HG03354 (cell line): Measurements from ENCODE around the gene RALGAPA1.
"Not testable (repeated sequence)": the region's sequence is repeated elsewhere in the genome, so short reads cannot be mapped to it uniquely, and the experiment has no call there.

Source experiments
- ATAC-seq: cut with Tn5 transposase; IDR thresholded peaks from one replicate; pipeline ENCODE4 v1.9.1; 2021; ENCODE audit warnings: mild to moderate bottlenecking; ENCODE audit not compliant: unreplicated experiment, poor library complexity, severe bottlenecking

Gene RALGAPA1

GRCh38 chr14:35776823-35777222, 32.3 kb downstream of the RALGAPA1 start:
- ATAC-seq: no peak

DNA sequence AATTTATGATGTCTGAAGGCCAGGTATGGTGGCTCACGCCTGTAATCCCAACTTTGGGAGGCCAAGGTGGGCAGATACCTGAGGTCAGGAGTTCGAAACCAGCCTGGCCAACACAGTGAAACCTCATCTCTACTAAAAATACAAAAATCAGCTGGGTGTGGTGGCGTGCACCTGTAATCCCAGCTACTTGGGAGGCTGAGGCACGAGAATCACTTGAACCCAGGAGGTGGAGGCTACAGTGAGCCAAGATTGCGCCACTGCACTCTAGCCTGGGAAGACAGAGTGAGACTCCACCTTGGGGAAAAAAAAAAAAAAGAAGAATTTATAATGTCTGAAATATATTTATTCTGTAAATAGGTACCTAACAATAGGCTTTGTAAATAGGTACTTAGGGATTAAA, 33.0 kb downstream of the RALGAPA1 start:
- ATAC-seq: not testable (repeated sequence)

DNA sequence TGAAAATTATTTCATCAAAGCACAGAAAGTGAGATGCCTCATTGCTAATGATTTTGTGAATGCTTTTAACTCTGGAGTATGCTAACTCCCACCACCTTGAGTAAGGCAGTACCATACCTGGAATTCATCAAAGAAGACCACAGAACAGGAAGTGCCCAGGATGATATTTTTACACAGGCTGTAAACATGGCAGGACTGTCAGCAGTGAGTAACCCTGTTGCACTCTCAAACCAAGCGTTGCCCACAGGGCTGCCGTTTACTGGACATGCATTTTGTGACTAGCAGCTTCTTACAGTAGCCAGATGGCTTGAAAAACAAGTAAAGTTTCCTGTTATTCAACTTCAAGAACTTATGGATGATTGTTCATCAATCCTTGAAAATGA, 42.4 kb downstream of the RALGAPA1 start:
- ATAC-seq: no peak

GRCh38 chr14:35766036-35766699, 42.9 kb downstream of the RALGAPA1 start:
- no peak for ATAC-seq

DNA sequence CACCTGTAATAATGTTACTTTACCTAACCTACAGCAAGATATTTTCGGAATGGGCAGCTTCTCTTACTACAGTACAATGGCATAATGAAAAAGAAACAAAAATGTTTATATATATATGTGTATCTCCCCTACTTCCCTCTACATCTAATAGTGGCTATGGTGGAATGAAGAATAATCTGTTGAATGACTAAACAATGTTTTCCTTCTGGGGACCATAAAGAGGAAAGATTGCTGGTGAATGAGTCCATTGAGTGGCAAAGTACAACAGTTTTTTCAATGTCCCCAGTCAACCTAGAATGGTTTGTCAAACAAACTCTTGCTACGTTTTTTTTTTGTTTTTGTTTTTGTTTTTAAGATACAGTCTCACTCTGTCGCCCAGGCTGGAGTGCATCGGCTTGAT, 47.2 kb downstream of the RALGAPA1 start:
- no peak for ATAC-seq

- no peak for ATAC-seq
Measured at GRCh38 chr14:35760143-35760542, 49.0 kb downstream of the RALGAPA1 start.

GRCh38 chr14:35758523-35759129, 50.5 kb downstream of the RALGAPA1 start:
- no peak for ATAC-seq

GRCh38 chr14:35754671-35755070, 54.4 kb downstream of the RALGAPA1 start:
- no peak for ATAC-seq

DNA sequence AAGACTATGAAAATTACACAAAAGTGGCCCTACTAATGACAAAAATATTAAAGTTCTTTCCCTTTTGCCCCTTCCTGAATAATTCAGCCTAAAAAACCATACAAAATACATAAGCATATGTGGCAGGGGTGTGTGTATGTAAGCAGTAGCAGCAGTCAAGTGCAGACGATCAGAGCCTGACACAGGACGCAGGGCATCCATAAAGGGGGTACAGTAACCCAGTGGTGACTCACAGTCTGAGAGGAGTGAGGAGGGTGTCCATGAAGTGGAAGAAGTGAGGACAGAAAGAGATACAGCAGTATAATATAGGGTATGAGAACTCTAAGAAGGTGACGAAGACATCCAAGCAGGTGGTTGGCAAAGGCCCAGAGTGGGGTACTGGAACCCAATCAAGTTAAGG, 56.7 kb downstream of the RALGAPA1 start:
- no peak for ATAC-seq

GRCh38 chr14:35750202-35750904, 58.7 kb downstream of the RALGAPA1 start:
- no peak for ATAC-seq

DNA sequence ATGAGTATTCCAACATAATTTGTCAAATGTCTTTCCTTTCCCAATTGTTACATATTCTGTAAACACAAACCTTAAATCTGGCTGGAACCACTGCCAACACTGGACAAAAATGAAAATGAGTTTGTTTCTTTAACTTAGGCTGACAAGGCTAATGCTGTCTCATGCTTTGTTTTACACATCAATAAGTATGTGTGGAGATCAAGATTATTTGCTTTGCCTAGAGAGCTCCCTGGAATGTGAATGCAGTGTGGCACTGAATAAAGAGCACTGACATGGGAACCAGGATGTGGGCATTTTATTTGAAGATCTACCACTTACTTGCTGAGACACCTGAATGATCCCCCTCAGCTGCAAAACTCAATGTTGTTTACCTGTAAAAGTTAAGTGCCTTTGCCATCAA, 61.7 kb downstream of the RALGAPA1 start:
- no peak for ATAC-seq

GRCh38 chr14:35742442-35742841, 66.7 kb downstream of the RALGAPA1 start:
- no peak for ATAC-seq

GRCh38 chr14:35742032-35742371, 67.1 kb downstream of the RALGAPA1 start:
- no peak for ATAC-seq

- ATAC-seq: no peak
Measured at GRCh38 chr14:35741345-35742031, 67.6 kb downstream of the RALGAPA1 start.

- no peak for ATAC-seq
Measured at GRCh38 chr14:35740215-35740614, 68.9 kb downstream of the RALGAPA1 start.

- not testable (repeated sequence) for ATAC-seq
Measured at GRCh38 chr14:35735163-35735562, 73.9 kb downstream of the RALGAPA1 start.

GRCh38 chr14:35733510-35733909, 75.6 kb downstream of the RALGAPA1 start:
- ATAC-seq: not testable (repeated sequence)

- ATAC-seq: no peak
Measured at GRCh38 chr14:35730871-35731270, 78.2 kb downstream of the RALGAPA1 start.

DNA sequence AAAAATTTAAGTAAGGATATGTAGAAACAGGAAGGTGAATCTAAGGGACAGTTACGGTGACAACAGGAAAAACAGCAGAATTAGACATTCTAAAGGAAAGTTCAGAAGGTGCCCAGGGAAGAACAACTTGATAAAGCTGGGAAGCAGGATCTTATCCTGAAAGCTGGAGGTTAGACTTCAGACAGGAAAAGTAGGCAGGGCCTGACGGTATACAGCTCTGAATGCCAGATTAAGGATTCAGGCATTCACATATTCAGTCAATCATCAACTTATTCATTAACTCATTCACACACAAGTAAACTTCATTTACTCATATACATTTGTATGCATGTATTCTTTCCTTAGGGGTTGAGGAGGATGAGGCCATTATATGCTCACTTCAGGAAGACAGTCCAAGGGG, 81.3 kb downstream of the RALGAPA1 start:
- ATAC-seq: no peak

GRCh38 chr14:35725930-35726329, 83.2 kb downstream of the RALGAPA1 start:
- no peak for ATAC-seq

DNA sequence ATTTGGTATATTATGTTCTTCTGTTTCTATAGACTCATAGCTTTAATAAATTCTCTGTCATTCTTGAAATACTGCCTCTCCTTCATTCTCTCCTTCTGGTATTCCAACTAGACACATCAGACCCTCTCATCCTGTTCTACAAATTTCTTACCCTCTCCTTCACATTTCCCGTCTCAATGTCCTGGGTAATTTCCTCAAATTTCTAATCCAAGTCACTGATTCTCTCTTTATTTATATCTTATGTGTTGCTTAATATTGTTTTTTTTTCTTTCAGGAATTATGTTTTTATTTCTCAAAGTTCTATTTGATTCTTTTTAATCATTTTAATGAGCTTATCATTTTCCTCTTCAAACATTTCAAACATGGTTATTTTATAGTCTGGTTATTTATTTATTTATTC, 94.0 kb downstream of the RALGAPA1 start:
- no peak for ATAC-seq
